ENCODE data around the gene AGA. TPM values are rescaled to one million over a fixed set of nuclear protein-coding genes. Genes with fewer than 3 reads are reported as not detected.

Gene AGA
- total RNA-seq, 1 experiment from 2014 or later, result 7.6 TPM

DNA sequence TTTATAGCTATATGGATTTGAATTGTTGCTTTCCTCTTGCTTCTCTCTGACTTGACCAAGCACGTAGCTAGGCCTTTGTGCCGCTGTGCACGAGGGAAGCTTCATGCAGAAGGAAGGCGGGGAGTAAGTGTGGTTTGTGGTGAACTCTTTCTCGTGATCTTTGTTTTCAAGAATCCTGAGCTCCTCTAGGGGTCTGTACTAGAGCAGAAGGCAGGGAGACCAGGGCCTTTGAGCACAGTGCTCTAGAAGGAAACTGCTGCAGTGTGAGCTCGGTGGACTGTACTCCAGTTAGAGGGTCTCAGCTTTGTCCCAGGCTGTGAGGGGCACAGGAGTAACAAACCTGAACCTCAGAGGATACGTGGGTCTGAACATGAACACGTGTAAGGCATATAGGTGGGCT lies 49.0 kb downstream of the AGA start:
- POLR2A ChIA-PET, result no interaction called here
- Histone ChIP-seq H2AFZ (ENCODE audit: low read depth, low read length, poor library complexity, severe bottlenecking) (no peak overlapping the region), H3K27me3 (ENCODE audit: insufficient read depth, low read length) (no peaks in the 10 kb centered on the region), H3K9ac (ENCODE audit: low read length) (no peak overlapping the region), H4K20me1 (ENCODE audit: insufficient read depth) (no peaks in the 10 kb centered on the region), H3K9me3 (ENCODE audit: control insufficient read depth in 1 of 2, insufficient read depth in 1 of 2, low read depth in 1 of 2, low read length in 2 of 2) (no peaks in the 10 kb centered on the region), H3K9me2 (ENCODE audit: insufficient read depth) (no peaks in the 10 kb centered on the region), H3K36me3 (ENCODE audit: control insufficient read depth in 1 of 2, insufficient read depth in 2 of 2, low read length in 2 of 2) (no peaks in the 10 kb centered on the region), H3K4me2 (ENCODE audit: low read length) (no peak overlapping the region), H3K79me2 (ENCODE audit: insufficient read depth, low read length) (no peaks in the 10 kb centered on the region), H3K4me1 (ENCODE audit: control insufficient read depth in 1 of 2, insufficient read depth in 2 of 2, low read length in 2 of 2) (no peaks in the 10 kb centered on the region), H3K27ac (ENCODE audit: low read depth, low read length) (no peak overlapping the region), H3K4me3 (replicated peaks in 1 of 2; ENCODE audit: low read depth in 1 of 2, low read length in 2 of 2) (no peak overlapping the region)
- RAD21 ChIA-PET (ENCODE audit: low non-redundant PET in 1 of 2, low total read pairs in 2 of 2, uncharacterized antibody in 2 of 2, unreplicated experiment in 2 of 2), result no interaction called here
- intact Hi-C loops (cut with micrococcal nuclease), result no loop called here
- TF ChIP-seq ZNF274 (IDR thresholded peaks at IDR 0.05; ENCODE audit: low read depth, low read length) (no peak), SP1 (IDR thresholded peaks at IDR 0.05; ENCODE audit: low read depth) (no peak), SRF (IDR thresholded peaks at IDR 0.05; ENCODE audit: low read depth) (no peak), FOSL1 (IDR thresholded peaks at IDR 0.05; ENCODE audit: low read depth) (no peak)
- CTCF ChIA-PET, result no interaction called here
- no TSS peak for BruUV-seq (replicated peaks)
- DNase-seq (ENCODE audit: low read depth, low spot score) (no peak), ATAC-seq (no peak)

DNA sequence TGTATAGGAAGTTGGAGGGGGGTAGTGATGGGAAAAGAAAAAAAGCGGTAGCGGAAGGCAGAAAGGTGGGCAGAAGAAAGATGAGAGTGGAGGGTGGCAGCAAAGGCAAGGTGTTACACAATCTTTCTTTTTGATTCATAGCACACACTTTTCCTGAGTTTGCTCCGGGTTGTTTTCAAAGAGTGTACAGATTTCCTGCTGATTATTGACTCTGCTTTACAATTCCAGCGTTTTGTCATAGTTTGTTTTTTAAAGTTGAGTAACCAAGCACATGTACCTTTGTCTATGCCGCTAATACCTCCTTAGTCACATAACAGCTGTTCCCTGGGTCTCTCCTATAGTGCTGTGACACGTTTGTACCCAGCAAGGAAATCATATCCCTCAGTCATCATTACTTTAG lies 50.3 kb downstream of the AGA start:
- Histone ChIP-seq H4K20me1 (ENCODE audit: insufficient read depth) (no peaks in the 10 kb centered on the region), H3K27me3 (ENCODE audit: insufficient read depth, low read length) (no peaks in the 10 kb centered on the region), H3K9me2 (ENCODE audit: insufficient read depth) (no peaks in the 10 kb centered on the region), H3K9ac (ENCODE audit: low read length) (no peak overlapping the region), H3K79me2 (ENCODE audit: insufficient read depth, low read length) (no peaks in the 10 kb centered on the region), H3K9me3 (ENCODE audit: control insufficient read depth in 1 of 2, insufficient read depth in 1 of 2, low read depth in 1 of 2, low read length in 2 of 2) (no peaks in the 10 kb centered on the region), H3K4me3 (replicated peaks in 1 of 2; ENCODE audit: low read depth in 1 of 2, low read length in 2 of 2) (no peak overlapping the region), H3K4me2 (ENCODE audit: low read length) (no peak overlapping the region), H3K36me3 (ENCODE audit: control insufficient read depth in 1 of 2, insufficient read depth in 2 of 2, low read length in 2 of 2) (no peaks in the 10 kb centered on the region), H2AFZ (ENCODE audit: low read depth, low read length, poor library complexity, severe bottlenecking) (no peak overlapping the region), H3K27ac (ENCODE audit: low read depth, low read length) (no peak overlapping the region), H3K4me1 (ENCODE audit: control insufficient read depth in 1 of 2, insufficient read depth in 2 of 2, low read length in 2 of 2) (no peaks in the 10 kb centered on the region)
- POLR2A ChIA-PET, result no interaction called here
- ATAC-seq (no peak), DNase-seq (ENCODE audit: low read depth, low spot score) (no peak)
- intact Hi-C loops (cut with micrococcal nuclease), result no loop called here
- TF ChIP-seq CBX3 (IDR thresholded peaks at IDR 0.05; ENCODE audit: low read depth) (no peak), EZH2 (IDR thresholded peaks at IDR 0.05) (no peak), POLR2AphosphoS5 (IDR thresholded peaks at IDR 0.05; ENCODE audit: low read depth, low read length) (no peak), ELF1 (IDR thresholded peaks at IDR 0.05; ENCODE audit: borderline replicate concordance, low read depth) (no peak), SRF (IDR thresholded peaks at IDR 0.05; ENCODE audit: low read depth) (no peak), JUND (IDR thresholded peaks at IDR 0.05) (no peak)
- CTCF ChIA-PET, result no interaction called here
- BruUV-seq (replicated peaks), result no TSS peak
- RAD21 ChIA-PET (ENCODE audit: low non-redundant PET in 1 of 2, low total read pairs in 2 of 2, uncharacterized antibody in 2 of 2, unreplicated experiment in 2 of 2), result no interaction called here
